HK-2 (cell line): ENCODE measurements around the gene SLC6A11.

ENCODE experiments used
- DNase-seq: peaks from one replicate; pipeline ENCODE4 v3.0.0-alpha.2; 2018; ENCODE audit not compliant: unreplicated experiment

Gene SLC6A11

DNA sequence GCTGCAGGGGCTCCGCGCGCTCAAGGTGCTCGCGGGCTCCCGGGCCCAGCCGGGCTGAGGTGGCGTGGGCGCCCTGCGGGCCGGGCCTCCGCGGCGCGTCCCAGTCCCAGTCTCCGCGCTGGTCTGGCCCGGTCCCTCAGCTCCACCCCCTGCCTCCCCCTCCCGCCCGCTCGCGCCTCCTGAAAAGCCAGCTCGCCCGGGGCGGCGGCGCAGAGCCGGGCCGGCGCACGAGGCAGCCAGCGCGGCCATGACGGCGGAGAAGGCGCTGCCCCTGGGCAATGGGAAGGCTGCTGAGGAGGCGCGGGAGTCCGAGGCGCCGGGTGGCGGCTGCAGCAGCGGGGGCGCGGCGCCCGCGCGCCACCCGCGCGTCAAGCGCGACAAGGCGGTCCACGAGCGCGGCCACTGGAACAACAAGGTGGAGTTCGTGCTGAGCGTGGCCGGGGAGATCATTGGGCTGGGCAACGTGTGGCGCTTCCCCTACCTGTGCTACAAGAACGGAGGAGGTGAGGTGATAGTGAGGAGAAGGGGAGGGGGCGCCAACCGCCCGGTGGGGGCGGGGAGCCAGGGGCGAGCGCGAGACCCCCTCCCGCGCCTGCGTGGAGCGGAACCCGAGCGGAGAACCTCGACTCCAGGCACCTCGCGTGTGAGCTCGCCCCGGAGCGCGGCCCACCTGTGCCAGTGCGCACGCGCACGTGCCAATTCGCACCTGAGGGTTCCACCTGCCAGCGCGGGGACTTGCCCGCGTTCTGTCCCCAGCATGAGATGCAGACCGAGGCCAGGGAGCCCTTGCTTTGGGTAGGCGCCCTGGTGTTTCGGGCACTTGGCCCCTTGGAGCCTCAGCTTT is at the start of gene SLC6A11:
Gene SLC6A11, plus strand, starts transcription at position 210 of the 844 bp plus-strand sequence. Its CDS starts 38 bp downstream, at position 248.
- no peak for DNase-seq

DNA sequence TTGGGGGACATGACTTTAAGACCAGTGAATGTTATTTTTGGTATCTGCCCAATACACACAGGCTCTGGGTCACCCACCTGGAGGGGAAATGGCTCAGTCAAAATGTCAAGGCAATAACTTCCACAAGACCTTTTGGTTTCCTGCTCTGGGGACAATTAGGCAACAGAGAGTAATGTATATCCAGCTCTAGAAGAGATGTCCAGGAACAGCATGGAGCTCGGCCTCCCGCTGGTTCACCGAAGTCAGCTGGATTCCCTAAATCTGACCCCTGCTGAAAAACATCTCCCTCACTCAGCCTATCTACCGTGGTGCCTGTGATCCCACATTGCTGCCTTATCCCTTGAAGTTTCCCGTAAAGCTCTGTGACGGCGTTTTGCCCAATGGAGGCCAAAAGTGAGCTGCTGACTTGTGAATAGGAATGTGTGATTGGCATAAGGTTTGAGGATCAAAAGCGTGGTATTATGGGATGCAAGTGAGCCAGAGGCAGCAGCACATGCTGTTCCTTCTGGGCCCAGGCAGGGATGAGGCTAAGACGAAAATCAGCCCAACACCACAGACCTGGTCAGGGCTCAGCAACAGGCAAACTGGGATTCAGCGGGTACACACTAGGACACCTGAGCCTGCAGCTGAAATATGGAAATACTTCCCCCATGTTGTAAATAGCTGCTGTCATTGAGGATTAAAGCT is 47.2 kb upstream of the SLC6A11 start:
- no peak for DNase-seq

DNA sequence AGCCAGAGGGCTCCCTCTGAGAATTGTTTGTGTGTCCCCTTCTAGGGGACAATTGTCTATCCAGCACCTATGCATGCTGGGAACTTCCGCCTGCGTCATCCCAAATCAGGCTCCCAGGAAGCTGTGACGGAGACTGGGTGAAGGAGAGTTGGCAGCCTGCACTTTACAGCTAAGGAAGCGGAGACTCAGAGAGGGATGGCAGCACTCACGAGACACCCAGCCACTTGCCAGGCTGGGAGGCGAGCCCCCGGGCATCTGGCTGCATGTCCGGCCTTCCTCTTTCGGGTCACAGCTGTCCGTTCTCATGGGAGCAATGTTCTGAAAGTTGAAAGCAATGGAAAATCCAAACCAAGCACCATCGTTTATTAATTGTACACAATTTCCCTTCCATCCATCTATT is 45.5 kb upstream of the SLC6A11 start:
- DNase-seq, result no peak

DNA sequence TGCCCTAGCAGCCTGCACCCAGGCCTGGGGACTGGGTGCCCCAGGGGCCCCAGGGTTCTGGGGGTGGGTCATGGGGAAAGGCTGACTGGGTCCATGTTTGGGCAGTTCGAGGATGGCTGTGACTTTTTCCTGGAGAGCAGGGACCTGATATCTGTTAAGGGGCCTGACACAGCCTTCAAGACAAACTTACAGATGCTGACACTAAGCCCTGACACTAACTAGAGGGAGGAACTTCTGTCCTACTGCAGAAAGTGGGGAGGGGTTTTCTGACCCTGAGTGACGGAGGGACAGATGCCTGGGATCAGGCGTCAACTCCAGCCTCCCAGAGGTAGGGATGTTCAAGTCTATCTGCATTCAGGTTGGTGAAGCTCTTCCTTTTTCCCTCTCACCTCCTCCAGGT is 45.0 kb upstream of the SLC6A11 start:
- DNase-seq, result no peak

DNA sequence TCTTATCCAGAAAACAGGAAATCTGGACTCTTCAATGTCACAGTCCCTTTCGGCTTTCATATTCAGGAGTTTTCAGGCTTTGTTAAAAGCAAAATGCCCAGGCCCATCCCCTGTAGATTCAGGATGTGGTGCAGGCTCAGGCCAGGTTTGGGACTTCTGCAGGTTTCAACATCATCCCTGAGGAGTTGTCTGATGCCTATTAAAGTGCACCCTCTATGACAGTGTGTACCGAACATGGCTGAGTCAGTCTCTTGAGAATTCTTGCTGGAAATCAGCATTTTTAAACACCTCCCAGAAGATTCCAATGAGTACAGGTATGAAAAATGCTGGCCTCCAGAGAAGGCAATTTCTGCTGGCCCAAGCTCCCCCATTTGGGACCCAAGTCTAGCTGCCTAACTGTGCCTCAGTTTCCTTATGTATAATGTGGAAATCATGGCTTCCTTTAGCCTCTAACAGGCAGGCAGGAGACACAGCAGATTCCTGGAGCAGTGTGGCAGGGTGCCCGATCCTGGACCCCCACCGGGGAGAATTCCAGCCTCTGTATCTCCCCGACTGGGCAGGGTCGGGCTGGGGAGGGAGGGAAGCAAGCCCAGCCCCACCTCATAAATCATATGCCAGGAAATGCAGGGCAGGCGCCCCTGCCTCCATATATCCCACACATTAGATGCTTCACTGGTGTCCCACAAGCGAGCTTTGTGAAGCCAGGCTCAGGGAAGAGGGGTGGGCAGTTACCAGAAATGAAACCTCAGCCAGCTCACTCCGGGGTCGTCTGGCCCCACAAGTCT is 44.4 kb upstream of the SLC6A11 start:
- no peak for DNase-seq

DNA sequence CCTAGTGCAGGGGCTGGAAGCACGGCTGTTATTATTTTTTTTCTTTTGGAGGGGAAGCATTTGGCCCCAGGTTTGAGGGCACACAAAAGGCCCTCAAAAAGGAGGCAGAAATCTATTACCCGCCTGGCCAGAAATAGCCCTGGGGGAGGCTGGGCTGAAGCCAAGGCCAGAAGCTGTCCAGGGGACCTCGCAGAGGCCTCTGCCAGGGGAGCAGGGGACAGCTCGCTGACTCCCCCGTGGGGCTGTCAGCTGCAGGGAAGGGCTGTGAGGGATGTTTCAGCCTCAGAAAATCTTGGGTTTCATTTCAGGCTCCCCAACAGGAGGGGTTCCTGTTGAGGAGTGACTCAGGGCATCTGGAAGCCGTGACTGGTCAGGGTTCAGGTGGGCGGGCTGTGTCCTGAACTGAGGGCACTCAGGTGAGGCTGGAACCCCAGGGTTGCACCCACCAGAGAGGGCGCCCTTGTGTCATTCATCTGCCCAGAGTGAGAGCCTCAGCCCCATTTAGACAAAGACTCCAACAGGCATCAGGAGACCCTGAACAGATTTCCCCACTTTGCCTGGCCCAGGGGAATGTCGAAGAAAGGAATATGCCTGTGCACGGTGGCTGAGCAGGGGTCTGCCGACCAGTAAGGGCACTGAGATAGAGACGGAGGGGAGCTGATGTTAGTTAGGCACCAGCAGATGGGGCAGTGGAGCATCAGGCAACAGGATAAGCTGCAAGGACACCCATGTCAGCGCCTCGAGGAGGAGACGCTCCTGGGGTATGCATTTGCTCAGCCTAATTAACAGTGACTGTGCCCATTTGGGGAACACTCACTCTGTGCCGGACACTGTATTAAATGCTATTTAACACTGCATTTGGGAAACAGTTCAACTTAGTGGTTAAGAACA is 43.5 kb upstream of the SLC6A11 start:
- DNase-seq, result no peak

DNA sequence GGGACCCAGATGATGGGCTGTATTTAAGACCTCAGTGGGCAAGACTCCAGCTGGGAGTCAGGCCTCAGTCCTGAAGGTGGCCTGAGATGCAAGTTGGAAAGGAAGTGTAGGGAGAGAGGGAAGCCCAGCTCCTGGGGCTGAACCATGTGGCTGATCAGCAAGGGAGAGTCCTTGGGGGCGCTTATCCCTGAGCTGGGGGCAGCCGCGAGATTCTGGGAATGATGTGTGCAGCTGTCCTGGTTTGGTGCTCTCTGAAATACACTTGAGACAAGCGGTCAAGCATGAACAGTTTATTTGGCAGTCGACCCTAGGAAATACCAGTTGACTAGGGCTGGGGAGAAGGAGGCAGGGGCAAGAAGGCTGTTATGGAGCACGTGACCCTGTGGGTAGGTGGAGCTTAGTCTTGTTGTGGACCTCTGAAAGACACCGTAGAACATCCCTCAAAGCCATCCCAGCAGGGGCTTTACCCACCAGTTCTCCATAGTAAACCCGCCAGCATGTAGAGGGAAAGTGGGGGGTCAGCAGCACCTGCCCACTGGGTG is 41.8 kb upstream of the SLC6A11 start:
- DNase-seq, result no peak

DNA sequence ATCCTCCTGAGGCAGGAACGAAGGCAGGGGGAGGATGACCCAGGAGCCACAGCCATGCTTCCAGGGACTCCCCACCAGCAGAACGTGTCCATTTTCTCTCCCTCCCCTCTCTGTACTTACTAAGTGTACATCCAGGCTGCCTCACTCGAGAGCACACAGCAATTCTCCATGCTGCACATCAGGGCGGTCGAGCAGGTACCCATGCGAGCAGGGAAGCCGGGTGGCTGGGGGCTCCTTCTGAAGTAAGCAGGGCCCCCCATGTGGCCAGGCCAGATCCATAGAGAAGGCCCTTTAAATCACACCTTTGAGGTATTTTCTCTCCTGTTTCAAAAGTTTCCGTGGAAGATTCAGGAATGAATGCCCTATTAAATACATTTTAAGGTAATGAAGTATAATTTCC is 41.2 kb upstream of the SLC6A11 start:
- no peak for DNase-seq

DNA sequence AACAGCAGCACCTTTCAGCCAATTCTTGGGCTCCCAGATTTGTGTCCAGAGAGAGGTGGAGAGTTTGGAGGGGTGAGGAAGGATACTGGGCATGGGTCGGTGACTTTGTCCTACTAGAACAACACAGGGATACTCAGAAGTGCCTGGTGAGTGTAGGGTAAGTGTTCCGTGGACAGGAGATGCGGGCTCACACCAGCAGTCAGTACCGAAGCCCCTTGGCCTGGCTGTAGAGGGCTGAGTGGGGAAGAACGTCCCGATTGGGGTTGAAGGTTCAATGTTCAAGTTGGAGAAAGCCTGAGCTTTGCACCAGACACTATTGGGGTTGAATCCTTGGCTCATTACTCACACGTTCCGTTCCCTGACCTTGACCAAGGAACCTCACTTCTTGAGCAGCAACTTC is 40.8 kb upstream of the SLC6A11 start:
- no peak for DNase-seq

DNA sequence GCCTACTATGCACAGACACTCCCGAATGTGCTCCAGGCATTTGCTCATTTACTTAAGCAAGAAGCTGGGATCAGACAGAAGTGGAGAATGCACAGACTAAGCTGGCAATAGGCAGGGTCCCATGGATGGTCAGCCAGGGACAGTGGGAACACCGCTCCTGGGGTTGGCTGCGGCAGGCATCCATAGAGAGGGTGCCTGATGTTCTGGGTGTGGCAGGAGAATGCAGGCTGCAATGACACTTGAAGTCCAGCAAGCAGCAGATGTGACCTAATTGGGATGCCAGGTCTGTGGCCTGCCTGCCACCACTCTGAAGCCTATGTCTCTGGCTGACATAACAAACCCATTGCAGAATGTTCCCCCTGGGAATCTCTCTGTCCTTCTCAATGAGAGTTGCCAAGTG is 40.2 kb upstream of the SLC6A11 start:
- no peak for DNase-seq

DNA sequence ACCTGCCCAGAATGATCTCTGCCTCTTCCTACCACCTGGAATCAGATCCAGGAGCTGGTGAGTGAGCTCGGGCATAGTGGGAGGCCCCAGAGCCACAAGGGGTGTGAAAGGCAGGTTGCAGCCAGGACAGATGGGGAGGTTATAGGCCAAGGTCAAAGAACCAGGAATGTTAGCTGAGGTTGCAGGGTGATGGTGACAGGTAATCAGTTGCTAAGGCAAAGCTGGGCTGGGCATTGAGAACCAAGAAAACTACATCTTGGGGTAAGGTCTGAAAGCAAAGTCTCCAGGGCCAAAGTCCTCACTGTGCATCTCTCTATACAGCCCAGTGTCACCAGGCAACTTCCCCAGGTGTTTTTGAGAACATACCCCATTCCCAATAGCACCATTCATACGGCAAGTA is 38.4 kb upstream of the SLC6A11 start:
- DNase-seq, result no peak

DNA sequence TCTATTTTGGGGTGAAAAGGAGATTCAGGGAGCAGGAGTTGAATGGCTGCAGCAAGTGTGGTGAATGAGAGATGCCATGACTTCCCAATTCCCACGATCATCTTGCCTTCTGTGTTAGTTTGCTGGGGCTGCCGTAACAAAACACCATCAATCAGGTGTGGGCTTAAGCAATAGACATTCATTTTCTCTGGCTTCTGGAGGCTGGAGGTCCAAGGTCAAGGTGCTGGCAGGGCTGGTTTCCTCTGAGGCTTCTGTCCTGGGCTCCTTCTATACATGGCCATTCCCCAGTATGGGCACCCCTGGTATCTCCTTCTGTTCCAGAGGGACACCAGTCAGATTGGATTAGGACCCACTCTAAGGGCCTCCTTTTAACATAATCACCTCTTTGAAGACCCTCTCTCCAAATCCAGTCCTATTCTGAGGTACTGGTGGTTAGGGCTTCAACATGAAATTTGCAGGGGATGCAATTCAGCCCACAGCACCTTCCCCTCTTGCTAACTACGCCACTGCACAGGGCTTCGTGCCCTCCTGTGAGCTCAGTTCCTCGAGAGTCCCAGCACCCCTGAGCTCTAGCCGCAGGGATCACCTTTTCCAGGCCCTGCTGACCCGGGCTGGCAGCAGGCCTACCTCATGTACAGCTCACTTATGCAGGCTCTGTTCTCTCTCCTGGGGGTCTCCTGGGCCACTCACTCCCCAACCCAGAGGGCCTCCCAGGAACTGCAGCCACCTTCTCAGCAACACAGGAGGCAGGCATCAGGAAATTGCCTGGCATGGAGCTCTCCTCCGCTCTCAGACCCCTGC is 37.3 kb upstream of the SLC6A11 start:
- no peak for DNase-seq

DNA sequence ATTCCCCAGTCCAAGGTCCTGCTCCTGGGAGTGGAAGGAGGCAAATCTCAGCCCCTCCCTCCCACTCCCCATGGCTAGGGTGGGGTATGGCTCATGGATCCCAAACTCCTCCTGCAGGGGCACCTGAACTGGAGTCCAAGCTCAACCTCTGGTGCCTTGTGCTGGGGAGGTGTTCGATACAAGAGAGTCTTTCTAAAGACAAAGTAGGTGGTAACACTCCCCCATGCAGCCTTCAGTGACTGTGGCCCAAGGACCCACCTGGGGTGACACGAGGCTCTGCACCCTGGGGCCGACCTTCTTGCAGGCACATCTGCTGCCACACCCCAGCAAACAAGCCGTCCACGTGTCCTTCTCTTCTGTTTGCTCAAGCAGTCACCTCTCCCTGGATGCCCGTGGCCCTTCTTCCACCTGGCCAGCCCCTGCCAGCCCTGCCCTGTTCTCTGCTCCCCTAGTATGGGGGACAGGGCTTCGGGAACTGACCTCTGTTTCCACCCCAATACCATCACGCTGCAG is 36.7 kb upstream of the SLC6A11 start:
- DNase-seq, result no peak

DNA sequence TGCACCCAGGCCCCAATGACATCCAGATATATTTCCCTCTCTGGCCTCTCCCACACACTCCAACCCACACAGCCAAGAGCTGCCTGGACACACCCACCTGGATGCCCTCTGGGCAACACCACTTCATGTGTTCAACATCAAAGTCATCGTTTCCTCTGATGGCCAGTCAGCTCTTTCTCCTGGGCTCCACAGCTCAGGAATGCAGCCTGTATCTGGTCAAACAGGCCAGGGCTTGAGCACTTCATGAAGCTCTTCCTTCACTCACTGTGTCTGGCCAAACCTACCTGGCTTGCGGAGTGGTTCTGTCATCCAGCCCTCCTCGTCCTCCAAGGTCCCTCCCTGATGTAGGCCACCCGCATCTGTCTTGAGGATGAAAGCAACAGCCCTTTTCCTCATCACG is 35.8 kb upstream of the SLC6A11 start:
- no peak for DNase-seq

DNA sequence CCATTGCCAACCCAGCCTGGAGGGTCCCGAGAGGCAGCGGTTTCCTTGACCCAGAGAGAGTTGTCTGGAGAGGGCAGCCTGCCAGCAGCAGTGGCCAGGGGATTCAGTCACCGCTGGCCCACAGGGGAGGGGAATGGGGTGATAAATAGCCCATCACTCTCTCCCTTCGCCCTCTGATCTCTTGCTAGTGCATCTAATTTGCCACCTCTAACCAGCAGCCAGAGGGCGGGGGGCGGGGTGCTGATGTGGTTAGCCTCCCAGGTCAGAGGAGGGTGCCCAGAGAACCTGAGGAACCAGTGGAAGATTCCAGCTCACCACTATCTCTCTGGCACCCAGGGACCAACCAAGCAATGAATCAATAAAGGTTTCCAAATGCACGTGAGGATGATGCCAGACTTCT is 35.1 kb upstream of the SLC6A11 start:
- no peak for DNase-seq

DNA sequence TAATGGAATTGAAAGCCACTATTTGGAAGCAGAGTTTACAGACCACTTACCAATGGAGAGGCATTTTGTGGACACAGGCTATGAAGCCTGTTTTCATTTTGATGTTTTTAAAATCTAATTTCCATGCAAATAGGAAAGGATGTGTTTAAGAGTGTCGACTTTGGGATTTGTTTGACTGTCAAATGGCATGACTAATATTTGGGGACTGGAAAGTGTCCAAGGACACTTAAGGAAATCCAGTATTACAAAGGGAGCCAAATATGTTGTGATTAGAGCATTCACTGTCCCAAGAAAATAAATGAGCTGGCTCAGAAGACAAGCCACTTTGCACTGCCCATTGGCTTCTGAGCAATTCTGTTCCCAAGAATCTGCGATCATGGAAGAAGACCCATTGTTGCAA is 34.0 kb upstream of the SLC6A11 start:
- no peak for DNase-seq

DNA sequence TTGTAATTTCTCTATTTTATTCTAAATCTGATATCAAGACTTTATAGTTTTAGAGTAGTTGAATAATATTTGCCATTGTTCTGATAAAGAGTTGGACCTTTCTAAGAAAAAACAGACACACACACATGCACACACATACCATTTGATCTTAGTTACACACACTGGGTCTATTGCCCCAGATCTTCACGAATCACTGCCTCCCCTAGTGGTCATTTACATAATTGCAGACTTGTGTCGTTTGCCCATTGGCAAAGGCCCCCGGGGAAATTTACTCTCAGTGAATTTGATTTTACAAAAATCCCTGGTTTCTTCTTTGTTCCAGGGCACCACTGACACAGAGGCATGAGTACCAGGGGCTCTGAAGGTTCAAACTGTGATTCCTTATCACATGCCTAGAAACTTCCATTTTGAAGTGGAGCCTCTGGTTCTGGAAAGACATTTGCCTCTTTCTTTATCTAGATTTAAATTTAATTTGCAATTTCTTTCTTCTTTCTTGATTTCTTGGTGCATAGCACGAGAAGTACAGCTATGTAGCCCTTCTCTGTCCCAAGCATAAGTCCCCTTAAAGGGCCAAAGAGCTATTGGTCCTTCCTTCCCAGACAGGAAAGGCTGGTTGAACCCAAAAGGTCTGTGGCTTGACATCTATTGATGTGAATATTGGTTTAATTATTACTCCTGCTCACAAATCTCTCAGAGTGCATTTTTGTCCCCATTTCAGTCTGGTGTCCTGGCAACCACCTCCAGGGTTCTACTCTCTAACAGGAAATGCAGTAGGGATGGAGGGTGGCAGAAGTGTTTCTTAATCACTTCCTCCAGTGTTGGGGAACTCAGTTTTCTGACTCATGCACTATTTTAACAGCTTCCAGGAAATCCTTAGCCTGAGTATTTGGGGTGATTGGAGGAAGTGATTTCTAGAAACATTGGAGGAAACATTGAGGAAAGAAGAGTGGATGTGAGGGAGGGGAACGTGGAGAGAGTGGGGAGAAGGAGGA is 32.4 kb upstream of the SLC6A11 start:
- DNase-seq, result no peak

DNA sequence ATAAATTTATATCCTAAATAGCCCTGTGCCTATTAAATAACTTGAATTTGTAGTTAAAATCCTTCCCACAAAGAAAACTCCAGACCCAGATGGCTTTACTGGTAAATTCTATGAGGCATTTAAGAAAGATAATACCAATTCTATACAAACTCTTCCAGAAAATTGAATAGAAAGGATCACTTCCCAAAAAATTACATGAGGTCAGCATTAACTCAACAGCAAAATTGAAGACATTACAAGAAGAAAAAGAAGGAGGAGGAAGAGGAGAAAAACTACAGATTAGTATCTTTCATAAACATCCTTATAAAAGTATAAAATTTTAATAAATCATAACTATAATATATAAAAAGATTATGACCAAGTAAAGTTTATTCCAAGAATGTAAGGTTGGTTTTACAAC is 29.4 kb upstream of the SLC6A11 start:
- DNase-seq, result no peak

DNA sequence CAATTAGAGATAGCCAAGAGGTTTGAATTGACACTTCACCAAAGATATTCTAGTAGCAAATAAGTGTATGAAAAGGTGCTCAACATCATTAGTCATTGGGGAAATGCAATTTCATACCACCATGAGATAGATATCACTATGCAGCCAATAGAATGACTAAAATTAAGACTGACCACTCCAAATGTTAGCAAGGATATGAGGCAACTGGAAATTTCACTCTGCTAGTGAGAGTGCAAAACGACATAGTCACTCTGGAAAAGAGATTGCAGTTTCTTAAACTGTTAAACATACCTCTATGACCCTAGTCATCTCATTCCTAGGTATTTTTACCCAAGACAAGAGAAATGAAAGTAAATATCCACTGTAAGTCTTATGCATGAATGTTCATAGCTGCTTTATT is 27.6 kb upstream of the SLC6A11 start:
- DNase-seq, result no peak
